IPS DF 19.7 (cell line): ENCODE results near the gene NDUFA13.

Source experiments
- DNase-seq: peaks from one replicate; pipeline ENCODE4 v3.0.0-alpha.2; 2013; ENCODE audit warnings: low read depth, low spot score

The NDUFA13 gene

GRCh38 chr19:19546751-19547162, 30.7 kb downstream of the NDUFA13 start:
- DNase-seq, result no peak

- DNase-seq, result no peak
These were observed 31.8 kb downstream of the NDUFA13 start for GRCh38 chr19:19547674-19548336.

- no peak for DNase-seq
These were observed 33.1 kb downstream of the NDUFA13 start for GRCh38 chr19:19548915-19549759.

GRCh38 chr19:19549804-19550464, 33.9 kb downstream of the NDUFA13 start:
- no peak for DNase-seq

- no peak for DNase-seq
These were observed 34.5 kb downstream of the NDUFA13 start for GRCh38 chr19:19550485-19550929.

GRCh38 chr19:19550972-19551852, 35.2 kb downstream of the NDUFA13 start:
- no peak for DNase-seq

GRCh38 chr19:19551853-19552192, 35.8 kb downstream of the NDUFA13 start:
- DNase-seq, result no peak

GRCh38 chr19:19552798-19553197, 36.8 kb downstream of the NDUFA13 start:
- DNase-seq, result no peak

- DNase-seq, result no peak
These were observed 37.6 kb downstream of the NDUFA13 start for GRCh38 chr19:19553670-19554069.

- DNase-seq, result no peak
These were observed 38.3 kb downstream of the NDUFA13 start for GRCh38 chr19:19554074-19555023.

GRCh38 chr19:19558055-19558454, 42.0 kb downstream of the NDUFA13 start:
- DNase-seq, result no peak

GRCh38 chr19:19558636-19559035, 42.6 kb downstream of the NDUFA13 start:
- DNase-seq, result no peak

GRCh38 chr19:19559931-19560330, 43.9 kb downstream of the NDUFA13 start:
- no peak for DNase-seq

- DNase-seq, result no peak
These were observed 46.1 kb downstream of the NDUFA13 start for GRCh38 chr19:19561946-19562664.

GRCh38 chr19:19562665-19563347, 46.8 kb downstream of the NDUFA13 start:
- no peak for DNase-seq

GRCh38 chr19:19563348-19563848, 47.4 kb downstream of the NDUFA13 start:
- DNase-seq, result no peak

- DNase-seq, result no peak
These were observed 50.3 kb downstream of the NDUFA13 start for GRCh38 chr19:19566306-19566705.

GRCh38 chr19:19567391-19567790, 51.4 kb downstream of the NDUFA13 start:
- DNase-seq, result no peak
